ENCODE results near the gene KCNC3.

The KCNC3 gene

GRCh38 chr19:50268041-50268440 lies 61.1 kb downstream of the KCNC3 start:
- in situ Hi-C loops (cut with HindIII; ENCODE audit: low pct_ligation_motif_present, low sequenced_read_pairs), result no loop called here
- H3K27ac ChIP-seq, result no peak overlapping the region
- no peaks in the 10 kb centered on the region for H3K27me3 ChIP-seq (replicated peaks)
- DNase-seq, result no peak
- no peak overlapping the region for H3K4me3 ChIP-seq (ENCODE audit: low read depth, low read length)
- TF ChIP-seq, protein P1, sequence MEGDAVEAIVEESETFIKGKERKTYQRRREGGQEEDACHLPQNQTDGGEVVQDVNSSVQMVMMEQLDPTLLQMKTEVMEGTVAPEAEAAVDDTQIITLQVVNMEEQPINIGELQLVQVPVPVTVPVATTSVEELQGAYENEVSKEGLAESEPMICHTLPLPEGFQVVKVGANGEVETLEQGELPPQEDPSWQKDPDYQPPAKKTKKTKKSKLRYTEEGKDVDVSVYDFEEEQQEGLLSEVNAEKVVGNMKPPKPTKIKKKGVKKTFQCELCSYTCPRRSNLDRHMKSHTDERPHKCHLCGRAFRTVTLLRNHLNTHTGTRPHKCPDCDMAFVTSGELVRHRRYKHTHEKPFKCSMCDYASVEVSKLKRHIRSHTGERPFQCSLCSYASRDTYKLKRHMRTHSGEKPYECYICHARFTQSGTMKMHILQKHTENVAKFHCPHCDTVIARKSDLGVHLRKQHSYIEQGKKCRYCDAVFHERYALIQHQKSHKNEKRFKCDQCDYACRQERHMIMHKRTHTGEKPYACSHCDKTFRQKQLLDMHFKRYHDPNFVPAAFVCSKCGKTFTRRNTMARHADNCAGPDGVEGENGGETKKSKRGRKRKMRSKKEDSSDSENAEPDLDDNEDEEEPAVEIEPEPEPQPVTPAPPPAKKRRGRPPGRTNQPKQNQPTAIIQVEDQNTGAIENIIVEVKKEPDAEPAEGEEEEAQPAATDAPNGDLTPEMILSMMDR (IDR thresholded peaks at IDR 0.05; ENCODE audit: low read depth, low read length, missing control alignments), result no peak
- H3K36me3 ChIP-seq (replicated peaks), result no peaks in the 10 kb centered on the region

GRCh38 chr19:50266896-50267295 lies 62.3 kb downstream of the KCNC3 start:
- no peak overlapping the region for H3K4me3 ChIP-seq (ENCODE audit: low read depth, low read length)
- no peak overlapping the region for H3K27ac ChIP-seq
- DNase-seq, result no peak
- in situ Hi-C loops (cut with HindIII; ENCODE audit: low pct_ligation_motif_present, low sequenced_read_pairs), result no loop called here
- no peaks in the 10 kb centered on the region for H3K27me3 ChIP-seq (replicated peaks)
- no peaks in the 10 kb centered on the region for H3K36me3 ChIP-seq (replicated peaks)
- TF ChIP-seq, protein P1 (IDR thresholded peaks at IDR 0.05; ENCODE audit: low read depth, low read length, missing control alignments), result no peak

DNA sequence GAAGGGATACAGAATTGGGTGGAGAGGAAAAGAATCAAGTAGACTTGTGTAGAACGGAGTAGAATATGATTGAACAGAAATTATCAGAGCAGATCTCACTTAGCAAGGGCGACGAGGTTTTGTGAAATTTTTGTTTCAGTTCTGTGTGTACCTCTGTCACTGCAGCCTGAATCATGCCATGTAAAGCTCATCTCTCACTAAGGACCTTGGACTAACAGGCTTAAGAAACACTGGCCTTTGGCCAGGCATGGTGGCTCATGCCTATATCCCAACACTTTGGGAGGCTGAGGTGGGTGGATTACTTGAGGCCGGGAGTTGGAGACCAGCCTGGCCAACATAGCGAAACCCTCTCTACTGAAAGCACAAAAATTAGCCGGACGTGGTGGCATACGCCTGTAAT lies 63.1 kb downstream of the KCNC3 start:
- in situ Hi-C loops (cut with HindIII; ENCODE audit: low pct_ligation_motif_present, low sequenced_read_pairs), result no loop called here
- Histone ChIP-seq H3K36me3 (replicated peaks) (no peaks in the 10 kb centered on the region), H3K27me3 (replicated peaks) (no peaks in the 10 kb centered on the region), H3K27ac (no peak overlapping the region), H3K4me3 (ENCODE audit: low read depth, low read length) (no peak overlapping the region)
- TF ChIP-seq, protein P1 (IDR thresholded peaks at IDR 0.05; ENCODE audit: low read depth, low read length, missing control alignments), result no peak
- DNase-seq, result no peak

- DNase-seq, result no peak
- Histone ChIP-seq H3K4me3 (ENCODE audit: low read depth, low read length) (no peak overlapping the region), H3K27me3 (replicated peaks) (no peaks in the 10 kb centered on the region), H3K36me3 (replicated peaks) (no peaks in the 10 kb centered on the region), H3K27ac (no peak overlapping the region)
- in situ Hi-C loops (cut with HindIII; ENCODE audit: low pct_ligation_motif_present, low sequenced_read_pairs), result no loop called here
- TF ChIP-seq, protein P1 (IDR thresholded peaks at IDR 0.05; ENCODE audit: low read depth, low read length, missing control alignments), result no peak
Observed at GRCh38 chr19:50264483-50265186, 64.5 kb downstream of the KCNC3 start.

- in situ Hi-C loops (cut with HindIII; ENCODE audit: low pct_ligation_motif_present, low sequenced_read_pairs), result no loop called here
- H3K27me3 ChIP-seq (replicated peaks), result no peaks in the 10 kb centered on the region
- H3K4me3 ChIP-seq (ENCODE audit: low read depth, low read length), result no peak overlapping the region
- no peak overlapping the region for H3K27ac ChIP-seq
- H3K36me3 ChIP-seq (replicated peaks), result no peaks in the 10 kb centered on the region
- no peak for DNase-seq
- TF ChIP-seq, protein P1 (IDR thresholded peaks at IDR 0.05; ENCODE audit: low read depth, low read length, missing control alignments), result no peak
Observed at GRCh38 chr19:50263176-50263575, 66.0 kb downstream of the KCNC3 start.
